GM18909 (cell line): ENCODE data around the gene HTR3E.
"Not testable (repeated sequence)": the region's sequence is repeated elsewhere in the genome, so short reads cannot be mapped to it uniquely, and the experiment has no call there.

ENCODE experiments used
- ATAC-seq: cut with Tn5 transposase; IDR thresholded peaks from one replicate; pipeline ENCODE4 v1.9.1; 2021; ENCODE audit warnings: mild to moderate bottlenecking; ENCODE audit not compliant: unreplicated experiment, poor library complexity

The HTR3E gene

GRCh38 chr3:184149770-184150169, 52.9 kb downstream of the HTR3E start:
- not testable (repeated sequence) for ATAC-seq

GRCh38 chr3:184154885-184155643, 58.2 kb downstream of the HTR3E start, which contains the start of gene DVL3:
Gene DVL3, plus strand, starts transcription at chr3:184155377. Its CDS starts 259 bp downstream, at chr3:184155636.
- ATAC-seq: peak; percentile 85

GRCh38 chr3:184155644-184156521, 59.0 kb downstream of the HTR3E start:
- ATAC-seq: peak; percentile 32

GRCh38 chr3:184156522-184156955, 59.7 kb downstream of the HTR3E start:
- no peak for ATAC-seq
